Cardiac muscle cell (in vitro differentiated cells and primary cell): Measurements from ENCODE around the gene MAST1. TPM values are rescaled to one million over a fixed set of nuclear protein-coding genes. Genes with fewer than 3 reads are reported as not detected.

Experiments used
- DNase-seq, 2 donors: peaks; one replicate each; pipeline versions ENCODE4 v3.0.0 to v3.0.0-alpha.2; 2010 to 2017; ENCODE audit warnings: low read depth in 1 of 2, low spot score in 1 of 2
- H3K27ac ChIP-seq: fragments of 200-600 bp; sonication (generic); 2 replicates; pipeline ENCODE4 v1.5.1; 2016
- H3K27me3 ChIP-seq: fragments of 200-600 bp; sonication (generic); 2 replicates; pipeline ENCODE4 v1.6.0; 2016; ENCODE audit warnings: control low read depth
- H3K36me3 ChIP-seq: fragments of 200-600 bp; sonication (generic); 2 replicates; pipeline ENCODE4 v1.5.1; 2016; ENCODE audit warnings: control low read depth
- H3K4me1 ChIP-seq: fragments of 200-600 bp; sonication (generic); 2 replicates; pipeline ENCODE4 v1.8.1; 2017; ENCODE audit warnings: low read depth, mild to moderate bottlenecking, mixed run types
- H3K4me3 ChIP-seq: fragments of 200-600 bp; sonication (generic); 2 replicates; pipeline ENCODE4 v1.5.1; 2016; ENCODE audit warnings: mild to moderate bottlenecking
- H3K9me3 ChIP-seq: fragments of 200-600 bp; sonication (generic); 2 replicates; pipeline ENCODE4 v1.5.1; 2017; ENCODE audit warnings: low read depth, mild to moderate bottlenecking, control low read depth
- CTCF ChIP-seq: IDR thresholded peaks from 2 replicates; pipeline ENCODE4 v1.5.1; 2012; ENCODE audit warnings: low read depth, mild to moderate bottlenecking, low read length
- polyA plus RNA-seq: library from polyadenylated mRNA; unstranded; fragments of >200 nt; fragmentation: Nextera tagmentation; extraction: Ambion mirVana; gene quantifications from 2 replicates; pipeline ENCODE4 v1.2.1, GENCODE V29; 2016
- total RNA-seq: library from RNA; depleted of rRNA; stranded (reverse); fragments of >200 nt; gene quantifications from 2 replicates; pipeline ENCODE4 v1.2.3, GENCODE V29; 2016

MAST1 gene
- total and polyA plus RNA-seq, 2 experiments from 2014 or later, result 3.9 to 7.9 TPM

- Histone ChIP-seq H3K27me3 (no peaks in the 10 kb centered on the region), H3K4me1 (peaks cover under 1% of the 10 kb centered on the region), H3K4me3 (no peak overlapping the region), H3K36me3 (no peaks in the 10 kb centered on the region), H3K27ac (no peak overlapping the region), H3K9me3 (no peaks in the 10 kb centered on the region)
- no peak for DNase-seq
- no peak for TF ChIP-seq CTCF
Measured at GRCh38 chr19:12872255-12872654, 33.9 kb downstream of the MAST1 start.

GRCh38 chr19:12872941-12873890 lies 34.9 kb downstream of the MAST1 start:
- H3K27ac ChIP-seq, result no peak overlapping the region
- no peaks in the 10 kb centered on the region for H3K9me3 ChIP-seq
- peak; percentile 5 for TF ChIP-seq CTCF
- H3K4me1 ChIP-seq, result no peaks in the 10 kb centered on the region
- DNase-seq, result peak in 1 of 2 donors; percentile 71
- no peaks in the 10 kb centered on the region for H3K27me3 ChIP-seq
- no peaks in the 10 kb centered on the region for H3K36me3 ChIP-seq
- no peak overlapping the region for H3K4me3 ChIP-seq

- no peak overlapping the region for H3K4me3 ChIP-seq
Measured at GRCh38 chr19:12873891-12874745, 35.8 kb downstream of the MAST1 start.

GRCh38 chr19:12875086-12875485 lies 36.8 kb downstream of the MAST1 start:
- Histone ChIP-seq H3K4me3 (no peak overlapping the region), H3K4me1 (no peaks in the 10 kb centered on the region), H3K36me3 (no peaks in the 10 kb centered on the region), H3K27me3 (no peaks in the 10 kb centered on the region), H3K27ac (no peak overlapping the region), H3K9me3 (no peaks in the 10 kb centered on the region)
- no peak for TF ChIP-seq CTCF
- DNase-seq, result no peak

More at GRCh38 chr19:12873891-12874745, 35.8 kb downstream of the MAST1 start:
- no peak for TF ChIP-seq CTCF
- DNase-seq, result no peak
- H3K36me3 ChIP-seq, result no peaks in the 10 kb centered on the region
- no peaks in the 10 kb centered on the region for H3K9me3 ChIP-seq
- no peaks in the 10 kb centered on the region for H3K4me1 ChIP-seq
- H3K27ac ChIP-seq, result no peak overlapping the region
- no peaks in the 10 kb centered on the region for H3K27me3 ChIP-seq

- peak; percentile 41 to 61 for DNase-seq
- no peaks in the 10 kb centered on the region for H3K36me3 ChIP-seq
- no peaks in the 10 kb centered on the region for H3K4me1 ChIP-seq
- peak overlapping the region; percentile 47 for H3K4me3 ChIP-seq
- peak overlapping the region; percentile 81 for H3K27ac ChIP-seq
- no peak for TF ChIP-seq CTCF
- H3K9me3 ChIP-seq, result no peaks in the 10 kb centered on the region
- no peaks in the 10 kb centered on the region for H3K27me3 ChIP-seq
Measured at GRCh38 chr19:12880551-12881171, 42.3 kb downstream of the MAST1 start.
